ENCODE results near the gene DNAJC22. TPM values are rescaled to one million over a fixed set of nuclear protein-coding genes. Genes with fewer than 3 reads are reported as not detected.

DNAJC22 gene
- total and polyA plus RNA-seq, 2 of the 13 experiments (the other 11 are each of a cell fraction or from before 2014, with no cell fraction given), result 25.2 to 31.7 TPM

DNA sequence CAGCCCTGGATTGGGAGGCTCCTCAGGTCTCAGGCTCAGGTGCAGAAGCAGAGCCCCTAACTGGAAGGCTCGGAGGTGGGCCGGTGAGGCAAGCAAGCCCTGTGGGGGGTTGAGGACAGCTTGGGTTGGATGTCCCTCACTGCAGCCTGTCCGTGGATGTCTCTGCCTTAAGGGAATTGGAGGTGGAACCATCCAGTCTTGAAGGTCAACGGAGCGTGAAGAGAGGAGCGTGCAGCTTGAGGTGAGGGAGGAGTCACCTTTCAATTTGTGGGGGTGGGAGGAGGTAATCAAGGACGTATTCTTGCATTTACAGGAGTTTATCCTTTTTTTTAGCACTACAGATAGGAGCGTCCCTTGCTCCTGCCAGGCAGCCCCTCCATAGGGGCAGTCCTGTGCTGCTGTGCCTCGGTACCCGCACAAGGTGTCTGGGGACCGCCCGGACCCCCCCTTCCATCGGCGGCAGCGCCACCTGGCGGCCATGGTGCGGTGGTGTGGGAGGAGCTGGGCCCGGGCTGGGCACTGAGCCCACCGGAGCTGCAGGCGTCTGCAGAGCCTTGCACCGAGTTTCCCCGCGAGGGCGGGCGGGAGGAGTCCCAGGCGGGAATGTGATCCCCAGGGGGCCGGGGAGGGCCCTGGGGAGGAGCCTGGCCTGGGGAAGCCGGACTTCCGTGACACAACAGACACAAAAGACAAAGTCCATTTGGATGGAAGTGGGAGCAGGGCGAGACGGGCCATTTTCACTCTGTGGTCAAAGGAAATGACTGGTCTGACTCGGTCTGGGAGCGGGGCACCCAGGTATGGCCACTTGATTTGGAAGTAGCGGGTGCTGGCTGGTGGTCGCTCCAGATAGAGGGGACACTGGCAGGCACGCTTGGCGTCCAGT, 864 bp downstream of the DNAJC22 start (continued):
- TF ChIP-seq HDAC1 (CRISPR knock-in tag; IDR thresholded peaks at IDR 0.05) (peak; percentile 93), ZNF616 (CRISPR knock-in tag; IDR thresholded peaks at IDR 0.05; ENCODE audit: low read depth) (0 out of 2 replicates have a peak, but pooled peaks have one; percentile 22), CBX1 (IDR thresholded peaks at IDR 0.05; ENCODE audit: low read depth) (peak; percentile 75), ZNF570 (CRISPR knock-in tag; IDR thresholded peaks at IDR 0.05; ENCODE audit: borderline replicate concordance) (no peak), ZNF577 (CRISPR knock-in tag; IDR thresholded peaks at IDR 0.05; ENCODE audit: borderline replicate concordance, low read depth) (no peak), ZNF30 (CRISPR knock-in tag; IDR thresholded peaks at IDR 0.05) (0 out of 2 replicates have a peak, but pooled peaks have one; percentile 23), MAF1 (CRISPR knock-in tag; IDR thresholded peaks at IDR 0.05; ENCODE audit: borderline replicate concordance) (peak; percentile 65; the same call in 1 of the 2 replicates), ZNF615 (CRISPR knock-in tag; IDR thresholded peaks at IDR 0.05; ENCODE audit: borderline replicate concordance) (no peak), ZSCAN20 (CRISPR knock-in tag; IDR thresholded peaks at IDR 0.05; ENCODE audit: borderline replicate concordance) (no peak; the same call in 1 of the 2 replicates), PITX1 (CRISPR knock-in tag; IDR thresholded peaks at IDR 0.05) (peak; percentile 76; the same call in 1 of the 2 replicates), ZBTB42 (CRISPR knock-in tag; IDR thresholded peaks at IDR 0.05) (0 out of 2 replicates have a peak, but pooled peaks have one; percentile 25), ZSCAN12 (CRISPR knock-in tag; IDR thresholded peaks at IDR 0.05) (peak; percentile 64), STAT5B (CRISPR knock-in tag; IDR thresholded peaks at IDR 0.05) (no peak)
- TF ChIP-seq, protein P1, sequence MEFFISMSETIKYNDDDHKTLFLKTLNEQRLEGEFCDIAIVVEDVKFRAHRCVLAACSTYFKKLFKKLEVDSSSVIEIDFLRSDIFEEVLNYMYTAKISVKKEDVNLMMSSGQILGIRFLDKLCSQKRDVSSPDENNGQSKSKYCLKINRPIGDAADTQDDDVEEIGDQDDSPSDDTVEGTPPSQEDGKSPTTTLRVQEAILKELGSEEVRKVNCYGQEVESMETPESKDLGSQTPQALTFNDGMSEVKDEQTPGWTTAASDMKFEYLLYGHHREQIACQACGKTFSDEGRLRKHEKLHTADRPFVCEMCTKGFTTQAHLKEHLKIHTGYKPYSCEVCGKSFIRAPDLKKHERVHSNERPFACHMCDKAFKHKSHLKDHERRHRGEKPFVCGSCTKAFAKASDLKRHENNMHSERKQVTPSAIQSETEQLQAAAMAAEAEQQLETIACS (CRISPR knock-in tag; IDR thresholded peaks at IDR 0.05), result no peak; the same call in 1 of the 2 replicates
- TF ChIP-seq, protein P2, sequence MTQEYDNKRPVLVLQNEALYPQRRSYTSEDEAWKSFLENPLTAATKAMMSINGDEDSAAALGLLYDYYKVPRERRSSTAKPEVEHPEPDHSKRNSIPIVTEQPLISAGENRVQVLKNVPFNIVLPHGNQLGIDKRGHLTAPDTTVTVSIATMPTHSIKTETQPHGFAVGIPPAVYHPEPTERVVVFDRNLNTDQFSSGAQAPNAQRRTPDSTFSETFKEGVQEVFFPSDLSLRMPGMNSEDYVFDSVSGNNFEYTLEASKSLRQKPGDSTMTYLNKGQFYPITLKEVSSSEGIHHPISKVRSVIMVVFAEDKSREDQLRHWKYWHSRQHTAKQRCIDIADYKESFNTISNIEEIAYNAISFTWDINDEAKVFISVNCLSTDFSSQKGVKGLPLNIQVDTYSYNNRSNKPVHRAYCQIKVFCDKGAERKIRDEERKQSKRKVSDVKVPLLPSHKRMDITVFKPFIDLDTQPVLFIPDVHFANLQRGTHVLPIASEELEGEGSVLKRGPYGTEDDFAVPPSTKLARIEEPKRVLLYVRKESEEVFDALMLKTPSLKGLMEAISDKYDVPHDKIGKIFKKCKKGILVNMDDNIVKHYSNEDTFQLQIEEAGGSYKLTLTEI (CRISPR knock-in tag; conservative IDR thresholded peaks at IDR 0.05), result no peak
- TF ChIP-seq, protein P3, sequence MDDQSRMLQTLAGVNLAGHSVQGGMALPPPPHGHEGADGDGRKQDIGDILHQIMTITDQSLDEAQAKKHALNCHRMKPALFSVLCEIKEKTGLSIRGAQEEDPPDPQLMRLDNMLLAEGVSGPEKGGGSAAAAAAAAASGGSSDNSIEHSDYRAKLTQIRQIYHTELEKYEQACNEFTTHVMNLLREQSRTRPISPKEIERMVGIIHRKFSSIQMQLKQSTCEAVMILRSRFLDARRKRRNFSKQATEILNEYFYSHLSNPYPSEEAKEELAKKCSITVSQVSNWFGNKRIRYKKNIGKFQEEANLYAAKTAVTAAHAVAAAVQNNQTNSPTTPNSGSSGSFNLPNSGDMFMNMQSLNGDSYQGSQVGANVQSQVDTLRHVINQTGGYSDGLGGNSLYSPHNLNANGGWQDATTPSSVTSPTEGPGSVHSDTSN (CRISPR knock-in tag; IDR thresholded peaks at IDR 0.05; ENCODE audit: borderline replicate concordance), result peak; percentile 78; the same call in 1 of the 2 replicates
- TF ChIP-seq, protein P4, sequence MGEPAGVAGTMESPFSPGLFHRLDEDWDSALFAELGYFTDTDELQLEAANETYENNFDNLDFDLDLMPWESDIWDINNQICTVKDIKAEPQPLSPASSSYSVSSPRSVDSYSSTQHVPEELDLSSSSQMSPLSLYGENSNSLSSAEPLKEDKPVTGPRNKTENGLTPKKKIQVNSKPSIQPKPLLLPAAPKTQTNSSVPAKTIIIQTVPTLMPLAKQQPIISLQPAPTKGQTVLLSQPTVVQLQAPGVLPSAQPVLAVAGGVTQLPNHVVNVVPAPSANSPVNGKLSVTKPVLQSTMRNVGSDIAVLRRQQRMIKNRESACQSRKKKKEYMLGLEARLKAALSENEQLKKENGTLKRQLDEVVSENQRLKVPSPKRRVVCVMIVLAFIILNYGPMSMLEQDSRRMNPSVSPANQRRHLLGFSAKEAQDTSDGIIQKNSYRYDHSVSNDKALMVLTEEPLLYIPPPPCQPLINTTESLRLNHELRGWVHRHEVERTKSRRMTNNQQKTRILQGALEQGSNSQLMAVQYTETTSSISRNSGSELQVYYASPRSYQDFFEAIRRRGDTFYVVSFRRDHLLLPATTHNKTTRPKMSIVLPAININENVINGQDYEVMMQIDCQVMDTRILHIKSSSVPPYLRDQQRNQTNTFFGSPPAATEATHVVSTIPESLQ (CRISPR knock-in tag; conservative IDR thresholded peaks at IDR 0.05), result no peak
- TF ChIP-seq, protein P5, sequence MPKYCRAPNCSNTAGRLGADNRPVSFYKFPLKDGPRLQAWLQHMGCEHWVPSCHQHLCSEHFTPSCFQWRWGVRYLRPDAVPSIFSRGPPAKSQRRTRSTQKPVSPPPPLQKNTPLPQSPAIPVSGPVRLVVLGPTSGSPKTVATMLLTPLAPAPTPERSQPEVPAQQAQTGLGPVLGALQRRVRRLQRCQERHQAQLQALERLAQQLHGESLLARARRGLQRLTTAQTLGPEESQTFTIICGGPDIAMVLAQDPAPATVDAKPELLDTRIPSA (CRISPR knock-in tag; IDR thresholded peaks at IDR 0.05; ENCODE audit: borderline replicate concordance), result 0 out of 2 replicates have a peak, but pooled peaks have one; percentile 67
- TF ChIP-seq, protein P6, sequence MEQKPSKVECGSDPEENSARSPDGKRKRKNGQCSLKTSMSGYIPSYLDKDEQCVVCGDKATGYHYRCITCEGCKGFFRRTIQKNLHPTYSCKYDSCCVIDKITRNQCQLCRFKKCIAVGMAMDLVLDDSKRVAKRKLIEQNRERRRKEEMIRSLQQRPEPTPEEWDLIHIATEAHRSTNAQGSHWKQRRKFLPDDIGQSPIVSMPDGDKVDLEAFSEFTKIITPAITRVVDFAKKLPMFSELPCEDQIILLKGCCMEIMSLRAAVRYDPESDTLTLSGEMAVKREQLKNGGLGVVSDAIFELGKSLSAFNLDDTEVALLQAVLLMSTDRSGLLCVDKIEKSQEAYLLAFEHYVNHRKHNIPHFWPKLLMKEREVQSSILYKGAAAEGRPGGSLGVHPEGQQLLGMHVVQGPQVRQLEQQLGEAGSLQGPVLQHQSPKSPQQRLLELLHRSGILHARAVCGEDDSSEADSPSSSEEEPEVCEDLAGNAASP (CRISPR knock-in tag; IDR thresholded peaks at IDR 0.05; ENCODE audit: borderline replicate concordance), result peak; percentile 82
